GM21447 (cell line): Measurements from ENCODE around the gene ANKRD60.

Source experiments
- ATAC-seq: cut with Tn5 transposase; IDR thresholded peaks from one replicate; pipeline ENCODE4 v1.9.1; 2021; ENCODE audit not compliant: unreplicated experiment

Gene ANKRD60

DNA sequence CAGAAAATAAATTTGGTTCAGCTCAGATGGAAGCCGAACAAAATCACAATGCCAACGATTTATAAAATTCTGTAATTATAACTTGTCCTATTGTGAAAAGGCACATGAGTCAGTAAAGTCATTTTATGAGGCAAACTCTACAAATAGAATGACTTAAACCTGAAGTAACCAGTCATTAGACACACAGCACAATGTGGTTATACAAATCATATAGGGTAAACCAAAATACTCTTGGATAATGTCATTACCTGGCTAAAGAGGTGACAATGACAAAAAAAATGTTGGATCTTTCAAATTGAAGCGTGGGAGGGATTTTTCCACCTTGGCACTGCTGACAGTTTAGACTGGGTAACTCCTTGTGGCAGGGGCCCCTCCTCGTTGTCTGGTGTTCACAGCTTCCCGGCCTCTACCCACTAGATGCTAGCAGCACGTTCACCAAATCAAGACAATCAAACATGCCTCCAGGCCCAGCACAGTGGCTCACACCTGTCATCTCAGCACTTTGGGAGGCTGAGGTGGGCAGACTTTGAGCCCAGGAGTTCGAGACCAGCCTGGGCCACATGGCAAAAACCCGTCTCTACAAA is 5.0 kb downstream of the ANKRD60 start:
- no peak for ATAC-seq

DNA sequence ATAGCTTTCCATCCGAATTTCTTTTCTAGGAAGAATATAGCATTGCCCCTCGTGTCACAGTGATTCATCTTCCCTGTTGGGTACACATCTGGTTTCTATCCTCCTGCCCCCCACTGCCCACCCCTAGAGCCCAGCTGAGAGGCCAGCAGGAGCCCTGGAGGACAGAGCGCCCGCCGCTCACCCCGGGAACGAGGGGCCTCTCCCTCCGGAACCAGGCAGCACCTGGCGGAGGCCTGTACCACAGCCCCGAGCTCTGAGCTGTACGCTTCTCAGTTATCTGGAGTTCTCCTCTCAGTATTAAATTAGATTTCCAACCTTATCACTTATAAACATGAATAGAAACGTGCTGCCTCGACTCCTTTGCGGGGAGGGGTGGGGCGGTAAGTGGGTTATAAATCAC is 6.0 kb downstream of the ANKRD60 start:
- no peak for ATAC-seq

DNA sequence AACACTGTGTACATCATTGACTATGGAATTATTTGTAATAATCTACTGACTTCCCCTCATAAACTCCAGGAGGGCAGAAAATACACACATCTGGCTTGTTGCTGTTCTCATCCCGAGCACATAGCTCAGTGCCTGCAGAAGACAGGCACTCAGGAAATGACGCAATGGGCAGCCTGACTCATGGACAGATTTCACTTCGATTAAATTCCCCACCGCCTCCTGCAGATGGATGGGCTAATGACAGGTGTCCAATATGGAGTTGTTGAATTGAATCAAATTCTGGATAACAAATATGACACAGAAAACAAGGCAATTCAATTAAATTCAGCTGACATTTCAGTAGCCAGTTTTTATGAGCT is 9.1 kb downstream of the ANKRD60 start:
- ATAC-seq = no peak

DNA sequence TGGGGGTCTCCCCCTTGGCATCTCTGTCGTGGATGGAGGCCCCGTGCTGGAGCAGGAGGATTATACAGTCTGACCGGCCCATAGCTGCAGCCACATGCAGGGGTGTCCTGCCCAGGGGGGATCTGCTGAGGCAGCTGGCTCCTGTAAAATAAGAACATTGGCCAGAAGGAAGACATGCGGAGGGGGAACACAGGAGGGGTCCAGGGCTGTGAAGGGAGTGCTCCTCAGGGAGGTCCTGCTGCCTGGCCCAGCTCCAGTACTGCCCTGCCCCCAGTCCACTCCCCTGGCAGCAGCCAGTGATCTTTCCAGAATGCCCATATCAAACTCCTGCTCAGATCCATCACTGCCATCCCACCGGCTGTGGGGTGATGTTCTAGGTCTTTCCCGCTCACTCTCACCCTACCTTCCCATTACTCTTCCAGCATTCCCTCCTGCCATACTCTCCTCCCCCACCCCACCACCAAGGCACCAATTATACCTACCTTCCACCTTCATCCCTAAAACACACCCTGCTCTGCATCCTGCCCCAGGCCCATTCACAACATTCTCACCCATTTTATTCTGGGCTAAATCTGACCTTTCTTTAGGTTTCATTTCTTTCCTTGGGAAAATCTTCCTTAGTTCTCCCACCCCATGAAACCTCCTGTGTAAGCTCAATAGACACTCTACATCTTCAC is 9.7 kb downstream of the ANKRD60 start:
- no peak for ATAC-seq

DNA sequence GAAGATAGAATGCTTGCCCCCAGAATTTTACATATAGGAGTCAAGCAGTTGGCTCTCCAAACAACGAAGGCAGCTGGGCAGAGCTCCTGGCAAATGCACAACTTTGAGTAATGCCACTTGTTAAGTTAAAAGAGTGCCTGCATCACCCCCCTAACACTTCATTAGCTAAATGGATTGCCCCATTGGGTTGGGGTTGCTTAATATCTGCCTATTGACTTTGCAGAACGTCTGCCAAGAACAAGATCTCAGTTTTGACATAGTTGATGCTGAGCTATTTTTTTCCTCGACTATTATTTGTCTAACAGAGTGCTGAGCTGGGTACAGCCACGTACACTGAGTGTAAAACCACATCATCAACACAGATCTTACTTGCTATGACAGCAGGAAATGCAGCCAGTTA is 12.1 kb downstream of the ANKRD60 start:
- ATAC-seq = no peak

DNA sequence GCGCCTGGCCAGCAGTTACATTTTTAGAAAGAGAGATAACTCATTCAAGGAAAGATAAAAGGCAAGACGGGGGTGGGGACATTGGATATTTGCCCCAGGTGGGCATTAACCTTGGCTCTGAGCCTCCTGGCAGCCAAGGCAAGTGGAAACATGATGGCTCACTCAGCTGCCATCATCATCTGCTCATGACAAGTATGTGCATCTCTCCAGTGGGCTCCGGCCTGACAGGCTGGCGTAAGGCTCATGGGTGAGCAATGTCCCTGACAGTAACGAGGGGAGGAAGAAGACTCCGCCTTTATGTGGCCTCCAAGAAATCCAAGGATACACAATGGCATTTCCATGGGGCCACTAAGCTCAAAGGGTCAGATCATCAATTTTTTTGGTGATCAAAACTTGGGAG is 13.3 kb downstream of the ANKRD60 start:
- no peak for ATAC-seq

DNA sequence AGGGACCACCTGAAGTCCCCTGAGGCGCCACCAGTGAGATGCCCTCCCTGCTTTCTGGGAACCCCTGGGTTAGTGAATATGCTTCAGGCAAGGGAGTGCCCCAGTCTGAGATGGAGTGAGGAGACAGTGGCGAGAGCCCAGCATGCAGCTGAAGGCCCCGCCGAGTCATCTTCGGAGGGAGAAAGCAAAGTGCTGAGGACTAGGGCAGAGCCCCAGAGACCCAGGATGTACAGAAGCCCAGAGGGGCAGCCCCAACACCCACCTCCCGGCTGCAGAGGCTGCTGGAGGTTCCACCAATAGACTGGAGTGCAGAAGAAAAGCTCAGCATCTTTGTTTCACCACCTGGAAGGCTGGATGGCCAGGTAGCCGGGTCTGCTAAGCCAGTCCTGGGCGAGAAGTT is 14.1 kb downstream of the ANKRD60 start:
- no peak for ATAC-seq

DNA sequence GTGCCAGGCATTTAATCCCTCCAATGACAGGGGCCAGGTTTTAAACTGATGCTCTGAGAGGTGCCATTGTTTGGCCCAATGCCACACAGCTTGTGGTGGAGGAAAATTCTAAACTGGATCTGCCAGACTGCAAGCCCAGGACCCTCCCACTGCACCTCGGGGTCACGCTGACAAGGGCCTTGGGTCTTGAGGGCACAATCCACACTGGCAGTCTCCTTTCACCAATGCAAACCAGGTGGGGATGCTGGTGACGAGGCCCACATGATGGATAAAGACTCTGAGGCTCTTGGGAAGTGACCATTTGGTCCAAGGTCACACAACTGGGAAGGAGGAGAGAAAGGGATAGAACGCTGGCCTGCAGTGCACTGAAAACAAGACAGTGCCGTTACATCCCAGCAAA is 14.7 kb downstream of the ANKRD60 start:
- ATAC-seq = no peak

DNA sequence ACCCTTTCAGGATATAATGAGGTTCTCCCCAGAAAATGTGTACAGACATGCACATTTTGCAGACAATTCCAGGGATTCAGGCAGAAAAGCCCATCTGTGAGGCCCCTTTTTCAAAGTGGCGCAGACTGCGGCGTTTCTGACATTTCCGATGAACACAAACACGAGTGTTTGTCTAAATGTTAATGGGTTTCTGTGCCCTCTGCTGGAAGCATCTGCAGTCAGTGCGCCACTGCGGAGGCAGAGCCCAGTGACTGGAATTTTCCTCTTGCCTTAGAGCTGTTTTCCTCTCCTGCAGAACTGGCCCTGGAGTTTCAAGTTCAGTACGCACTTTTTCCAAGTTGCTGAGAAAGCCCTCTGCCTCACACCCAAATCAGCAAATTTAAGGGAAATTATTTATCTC is 15.3 kb downstream of the ANKRD60 start:
- no peak for ATAC-seq

DNA sequence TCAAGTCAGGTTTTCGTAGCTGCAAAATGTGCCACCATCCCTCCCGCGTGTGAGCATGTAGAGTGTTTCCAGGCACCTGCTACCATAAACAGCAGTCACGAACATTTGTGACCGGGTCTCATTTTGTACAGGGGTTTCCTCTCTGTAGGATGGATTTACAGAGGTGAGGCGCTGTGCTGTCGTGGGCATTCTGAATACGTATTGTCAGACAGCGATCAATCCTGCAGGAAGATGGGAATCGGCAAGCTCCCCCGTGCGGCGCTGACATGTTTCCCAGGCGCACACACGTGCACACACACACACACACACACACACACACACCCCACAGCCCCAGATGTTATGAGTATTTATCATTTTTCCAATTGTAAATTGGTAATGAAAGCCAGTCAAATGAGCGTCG is 15.8 kb downstream of the ANKRD60 start:
- no peak for ATAC-seq

DNA sequence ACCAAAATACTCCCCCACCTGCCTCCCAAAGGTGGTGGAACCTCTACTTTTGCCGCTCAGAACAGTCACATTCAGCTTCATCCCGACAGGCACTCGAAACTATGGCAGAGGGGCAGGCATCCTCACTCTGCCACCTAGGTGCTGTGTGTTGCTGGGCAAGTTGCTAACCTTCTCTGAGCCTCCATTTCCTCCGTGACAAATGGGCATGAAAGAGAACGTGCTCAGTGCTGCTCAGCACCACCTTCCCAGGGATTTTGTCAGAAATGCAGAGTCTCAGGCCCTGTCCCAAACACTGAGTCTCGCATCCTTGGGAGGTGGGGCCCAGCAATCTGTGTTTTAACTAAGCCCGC is 18.1 kb downstream of the ANKRD60 start:
- ATAC-seq = no peak

DNA sequence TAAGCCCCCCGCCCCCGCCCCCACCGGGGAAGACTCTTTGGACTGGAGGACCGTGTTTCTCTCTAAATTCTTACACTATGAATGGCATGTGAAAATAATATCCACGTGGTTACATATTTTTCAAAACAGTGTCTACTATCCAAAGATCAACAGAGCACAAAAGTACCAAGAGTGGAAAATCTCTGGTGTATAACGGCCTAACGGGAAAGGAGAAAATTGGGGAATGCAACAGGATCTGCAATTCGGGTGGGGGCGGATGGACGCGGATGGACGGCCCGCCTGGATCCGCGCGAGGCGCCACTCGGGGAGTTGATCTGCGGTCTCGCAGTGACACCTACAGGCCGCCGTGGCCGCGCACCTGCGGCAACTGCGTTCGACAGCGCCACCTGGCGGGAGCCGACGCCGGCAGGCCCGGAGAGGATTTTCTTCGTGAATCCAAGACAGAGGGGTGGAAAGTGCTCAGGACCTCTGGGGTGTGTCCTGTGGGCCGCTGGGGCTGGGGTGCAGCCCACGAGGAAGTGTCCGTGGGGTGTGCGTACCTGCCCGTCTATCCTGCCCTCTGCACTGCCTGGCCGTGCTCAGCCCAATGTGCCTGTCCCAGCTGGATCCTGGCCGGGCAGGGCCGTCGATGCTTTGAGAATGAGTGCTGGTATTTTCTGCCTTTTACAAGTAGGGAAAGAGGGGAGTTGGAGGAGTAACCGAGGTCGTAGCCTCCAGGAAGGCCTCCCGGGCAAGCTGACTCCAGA is 18.6 kb downstream of the ANKRD60 start:
- ATAC-seq = peak; percentile 73

DNA sequence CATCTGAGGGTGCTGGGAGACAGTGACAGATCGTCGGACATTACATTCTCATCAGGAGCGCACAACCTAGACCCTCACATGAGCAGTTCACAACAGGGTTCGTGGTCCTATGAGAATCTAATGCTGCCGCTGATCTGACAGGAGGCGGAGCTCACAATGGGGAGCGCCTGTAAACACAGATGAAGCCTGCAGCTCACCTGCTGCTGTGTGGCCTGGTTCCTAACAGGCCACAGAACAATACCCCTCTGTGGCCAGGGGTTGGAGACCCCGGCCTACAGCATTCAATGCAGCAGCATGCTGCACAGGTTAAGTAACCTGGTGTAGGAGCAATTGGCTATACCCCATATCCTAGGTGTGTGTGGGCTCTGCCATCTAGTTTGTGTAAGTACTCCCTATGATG is 19.5 kb downstream of the ANKRD60 start:
- no peak for ATAC-seq

DNA sequence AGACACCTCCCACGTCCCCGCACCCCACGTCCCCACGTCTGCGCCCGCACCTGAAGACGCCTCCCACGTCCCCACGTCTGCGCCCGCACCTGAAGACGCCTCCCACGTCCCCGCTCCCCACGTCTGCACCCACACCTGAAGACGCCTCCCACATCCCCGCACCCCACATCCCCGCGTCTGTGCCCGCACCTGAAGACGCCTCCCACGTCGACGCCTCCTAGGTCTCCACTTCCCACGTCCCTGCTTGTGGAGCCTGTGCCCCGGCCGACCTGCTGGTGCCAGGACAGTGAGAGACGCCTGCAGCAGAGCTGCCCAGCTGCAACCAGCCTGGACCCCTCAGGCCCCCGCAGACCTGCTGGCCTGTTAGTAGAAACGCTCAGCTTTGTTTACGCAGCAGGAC is 22.6 kb downstream of the ANKRD60 start:
- no peak for ATAC-seq

DNA sequence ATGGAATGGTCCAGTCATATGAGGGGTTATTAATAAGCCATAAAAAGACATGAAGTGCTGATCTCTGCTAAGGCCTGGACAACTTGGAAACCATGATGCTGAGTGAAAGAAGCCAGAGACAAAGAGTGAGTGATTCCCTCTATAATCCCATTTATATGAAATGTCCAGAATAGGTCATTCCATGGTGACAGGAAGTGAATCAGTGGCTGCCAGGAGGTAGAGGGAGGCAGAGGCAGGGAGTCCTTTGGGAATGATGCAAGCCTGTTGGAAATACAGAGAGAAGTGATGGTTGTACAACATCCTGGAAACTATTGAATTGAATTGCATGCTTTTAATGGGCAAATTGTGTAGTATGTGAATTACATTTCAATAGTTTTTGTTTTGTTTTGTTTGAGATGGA is 26.4 kb downstream of the ANKRD60 start:
- ATAC-seq = no peak

DNA sequence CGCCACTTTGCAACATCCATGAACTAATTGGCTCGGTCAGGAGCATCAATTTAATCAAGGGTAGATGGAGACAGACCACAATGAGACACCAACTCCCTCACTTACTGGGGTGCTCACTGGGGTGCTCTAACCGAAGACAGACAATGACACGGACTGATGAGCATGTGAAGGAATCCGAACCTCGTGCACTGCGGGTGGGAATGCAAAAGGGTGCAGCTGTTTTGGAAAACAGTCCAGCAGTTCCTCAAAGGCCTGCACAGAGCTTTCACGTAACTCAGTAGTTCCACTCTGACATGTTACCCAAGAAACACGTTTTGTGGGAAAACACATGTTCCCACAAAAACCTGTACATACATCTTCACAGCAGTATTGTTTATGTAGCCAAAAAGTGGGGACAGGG is 26.8 kb downstream of the ANKRD60 start:
- no peak for ATAC-seq

DNA sequence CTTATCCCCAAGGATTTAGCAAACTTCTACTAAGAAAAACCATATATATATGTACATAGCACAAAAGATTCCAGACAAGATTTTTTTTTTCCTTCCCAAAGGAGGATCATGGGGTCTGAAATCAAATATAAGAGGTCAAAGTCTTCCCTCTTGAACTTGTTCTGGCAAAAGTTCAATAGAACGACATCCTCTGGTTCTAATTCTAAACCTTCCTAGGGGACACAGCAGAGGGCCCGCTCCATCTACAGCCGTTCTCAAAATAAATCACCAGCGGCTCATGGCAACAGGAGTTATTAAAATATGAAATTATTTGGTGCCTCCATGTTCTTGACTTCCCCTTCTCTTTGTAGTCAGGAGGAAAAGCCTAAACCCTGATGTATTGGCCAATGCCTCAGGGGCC is 29.0 kb downstream of the ANKRD60 start:
- no peak for ATAC-seq

DNA sequence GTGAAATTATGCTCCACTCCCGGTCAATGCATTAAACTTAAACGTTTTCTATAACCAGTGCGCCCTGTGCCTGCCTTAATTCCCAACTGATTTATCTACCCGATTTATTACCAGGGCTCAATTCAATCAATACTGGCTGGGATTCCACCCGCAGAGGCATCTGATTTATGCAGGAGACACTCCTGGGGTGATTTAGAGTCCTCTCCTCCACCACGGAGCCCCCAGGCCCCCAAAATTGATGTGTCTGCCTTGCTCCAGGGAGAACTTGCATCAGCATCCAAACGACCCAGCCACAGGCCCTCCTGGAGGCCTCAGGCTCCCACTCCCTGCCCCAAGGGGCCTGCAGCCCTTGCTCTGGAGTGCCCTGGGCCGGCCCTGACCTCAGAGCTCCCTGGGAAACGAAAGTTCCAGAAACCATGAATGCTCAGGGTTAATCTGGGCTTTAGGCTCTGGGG is 29.5 kb downstream of the ANKRD60 start:
- no peak for ATAC-seq

DNA sequence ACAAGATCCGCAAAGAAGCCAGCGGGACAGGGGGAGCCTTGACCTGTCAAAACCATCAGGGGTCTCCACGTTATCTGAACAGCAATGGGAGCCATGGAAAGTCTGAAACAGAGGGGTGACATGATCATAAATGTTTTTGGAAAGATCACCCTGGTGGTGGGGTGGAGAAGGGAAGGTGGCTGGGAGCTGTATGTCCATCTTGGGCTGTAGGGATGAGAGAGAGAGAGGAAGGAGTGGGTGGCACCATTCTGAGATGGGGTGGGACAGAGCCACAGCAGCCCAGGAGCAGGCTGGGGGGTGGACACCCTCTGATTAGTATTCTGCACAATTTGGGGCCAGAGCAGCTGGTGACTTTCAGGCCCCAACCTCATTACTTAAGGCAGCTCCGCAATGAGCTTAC is 30.1 kb downstream of the ANKRD60 start:
- no peak for ATAC-seq

DNA sequence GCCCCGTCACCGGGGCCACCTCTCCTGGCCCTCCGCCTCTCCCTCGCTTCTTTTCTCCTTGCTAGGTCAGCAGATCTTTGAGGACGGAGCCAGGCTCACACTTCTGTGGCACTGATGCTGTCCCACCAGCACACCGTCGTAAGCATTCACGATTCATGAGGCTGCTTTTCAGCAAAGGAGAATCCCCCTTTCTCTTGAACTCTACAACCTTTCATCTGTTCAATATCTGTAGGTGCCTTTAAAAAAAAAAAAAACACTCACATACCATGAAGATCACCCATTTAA is 31.3 kb downstream of the ANKRD60 start:
- ATAC-seq = no peak

DNA sequence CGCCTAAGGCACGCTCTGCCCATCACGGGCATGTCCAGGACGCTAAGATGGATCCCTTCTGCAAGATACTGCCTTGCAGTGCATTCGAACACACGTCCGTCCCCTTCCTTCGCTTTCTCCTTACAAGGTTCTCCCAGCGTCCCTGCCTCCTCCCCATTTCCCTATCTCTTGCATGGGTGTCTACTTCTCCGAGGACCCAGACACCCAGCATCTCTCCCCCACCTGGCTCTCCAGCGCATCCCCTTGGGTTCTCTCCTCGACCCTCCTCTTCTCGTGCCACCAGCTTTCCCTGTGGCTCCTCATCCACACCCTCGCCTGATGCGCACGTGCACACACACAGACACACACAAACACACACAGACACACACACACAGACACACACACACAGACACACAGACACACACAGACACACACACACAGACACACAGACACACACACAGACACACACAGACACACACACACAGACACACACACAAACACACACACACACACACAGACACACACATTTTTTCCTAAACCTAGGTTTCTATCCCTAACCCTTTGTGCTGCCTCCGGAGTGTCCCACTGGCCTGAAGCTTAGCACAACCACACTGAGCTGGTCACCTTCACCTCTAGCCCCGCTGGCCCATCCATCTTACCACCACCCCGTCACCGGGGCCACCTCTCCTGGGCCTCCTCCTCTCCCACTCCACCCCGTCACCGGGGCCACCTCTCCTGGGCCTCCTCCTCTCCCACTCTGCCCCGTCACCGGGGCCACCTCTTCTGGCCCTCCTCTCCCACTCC is 31.9 kb downstream of the ANKRD60 start:
- no peak for ATAC-seq

DNA sequence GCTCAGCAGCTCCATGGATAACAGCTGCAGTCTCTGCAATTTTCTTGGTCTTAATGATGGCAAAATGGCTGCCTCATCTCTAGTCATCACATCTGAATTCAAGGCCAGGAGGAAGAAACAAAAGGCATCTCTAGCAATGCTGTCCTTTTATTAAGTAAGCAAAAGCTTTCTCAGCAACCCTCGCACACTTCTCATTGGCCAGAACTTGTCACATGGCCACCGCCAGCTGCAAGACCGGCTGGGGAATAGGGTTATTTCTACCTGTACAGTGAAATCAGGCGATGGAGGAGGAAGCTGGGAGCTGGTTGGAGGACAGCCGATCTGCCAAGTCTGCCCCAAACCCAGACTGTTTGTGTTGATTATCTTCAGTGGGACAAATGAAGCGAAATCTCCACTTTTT is 33.4 kb downstream of the ANKRD60 start:
- ATAC-seq = no peak
